ENCODE results near the gene BFAR. TPM values are rescaled to one million over a fixed set of nuclear protein-coding genes. Genes with fewer than 3 reads are reported as not detected.

Gene BFAR
- total RNA-seq, 4 donors from 2014 or later, result 53.4 to 65.1 (median 60.5) TPM

DNA sequence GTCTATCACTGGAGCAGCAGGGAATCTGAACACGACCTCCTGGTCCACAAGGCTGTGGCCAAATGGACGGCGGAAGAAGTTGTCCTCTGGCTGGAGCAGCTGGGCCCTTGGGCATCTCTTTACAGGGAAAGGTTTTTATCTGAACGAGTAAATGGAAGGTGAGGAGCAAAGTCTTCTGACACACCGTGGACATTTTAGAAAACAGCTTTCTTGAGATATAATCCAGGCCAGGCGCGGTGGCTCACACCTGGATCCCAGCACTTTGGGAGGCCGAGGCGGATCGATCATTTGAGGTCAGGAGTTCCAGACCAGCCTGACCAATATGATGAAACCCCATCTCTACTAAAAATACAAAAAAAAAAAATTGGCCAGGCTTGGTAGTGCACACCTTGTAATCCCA is 17.1 kb downstream of the BFAR start:
- no peak overlapping the region for H3K27ac ChIP-seq
- WGBS, 2 donors (ENCODE audit: low coverage in 1 of 2), result 88 to 100% methylated on average over 2 to 8 of the region's 10 CpGs
- H3K9me3 ChIP-seq, result no peaks in the 10 kb centered on the region
- ATAC-seq, result no peak
- TF ChIP-seq POLR2AphosphoS5 (IDR thresholded peaks at IDR 0.05) (no peak), EP300 (IDR thresholded peaks at IDR 0.05) (no peak), POLR2A (IDR thresholded peaks at IDR 0.05) (no peak)
- TF ChIP-seq, protein P1, sequence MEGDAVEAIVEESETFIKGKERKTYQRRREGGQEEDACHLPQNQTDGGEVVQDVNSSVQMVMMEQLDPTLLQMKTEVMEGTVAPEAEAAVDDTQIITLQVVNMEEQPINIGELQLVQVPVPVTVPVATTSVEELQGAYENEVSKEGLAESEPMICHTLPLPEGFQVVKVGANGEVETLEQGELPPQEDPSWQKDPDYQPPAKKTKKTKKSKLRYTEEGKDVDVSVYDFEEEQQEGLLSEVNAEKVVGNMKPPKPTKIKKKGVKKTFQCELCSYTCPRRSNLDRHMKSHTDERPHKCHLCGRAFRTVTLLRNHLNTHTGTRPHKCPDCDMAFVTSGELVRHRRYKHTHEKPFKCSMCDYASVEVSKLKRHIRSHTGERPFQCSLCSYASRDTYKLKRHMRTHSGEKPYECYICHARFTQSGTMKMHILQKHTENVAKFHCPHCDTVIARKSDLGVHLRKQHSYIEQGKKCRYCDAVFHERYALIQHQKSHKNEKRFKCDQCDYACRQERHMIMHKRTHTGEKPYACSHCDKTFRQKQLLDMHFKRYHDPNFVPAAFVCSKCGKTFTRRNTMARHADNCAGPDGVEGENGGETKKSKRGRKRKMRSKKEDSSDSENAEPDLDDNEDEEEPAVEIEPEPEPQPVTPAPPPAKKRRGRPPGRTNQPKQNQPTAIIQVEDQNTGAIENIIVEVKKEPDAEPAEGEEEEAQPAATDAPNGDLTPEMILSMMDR (IDR thresholded peaks at IDR 0.05), result no peak
- H3K27me3 ChIP-seq, result no peaks in the 10 kb centered on the region
- H3K4me1 ChIP-seq, result no peaks in the 10 kb centered on the region
- no peak overlapping the region for H3K4me3 ChIP-seq
- H3K36me3 ChIP-seq, result peaks cover 0 to 99% of the 10 kb centered on the region in 2 donors

DNA sequence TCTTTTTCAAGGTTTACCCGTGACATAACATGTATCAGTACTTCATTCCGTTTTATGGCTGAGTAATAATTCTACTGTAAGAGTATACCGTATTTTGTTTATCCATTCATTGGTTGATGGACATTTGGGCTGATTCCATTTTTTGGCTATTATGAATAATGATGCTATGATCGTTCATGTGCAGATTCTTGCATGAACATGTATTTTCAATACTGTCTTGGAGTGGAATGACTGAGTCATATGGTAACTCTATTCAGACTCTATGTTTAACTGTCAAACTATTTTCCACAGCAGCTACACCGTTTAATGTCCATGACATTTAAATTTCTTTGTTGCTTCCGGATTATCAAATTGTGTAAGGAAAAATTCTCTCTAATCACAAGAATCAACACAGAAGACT is 17.9 kb downstream of the BFAR start:
- H3K27me3 ChIP-seq, result no peaks in the 10 kb centered on the region
- H3K27ac ChIP-seq, result no peak overlapping the region
- no peaks in the 10 kb centered on the region for H3K4me1 ChIP-seq
- peaks cover 0 to 99% of the 10 kb centered on the region in 2 donors for H3K36me3 ChIP-seq
- H3K4me3 ChIP-seq, result no peak overlapping the region
- no peak for ATAC-seq
- WGBS, 2 donors (ENCODE audit: low coverage in 1 of 2), result 55 to 57% methylated on average over 6 of the region's 6 CpGs
- TF ChIP-seq POLR2AphosphoS5 (IDR thresholded peaks at IDR 0.05) (no peak), EP300 (IDR thresholded peaks at IDR 0.05) (no peak), POLR2A (IDR thresholded peaks at IDR 0.05) (no peak)
- TF ChIP-seq, protein P1 (IDR thresholded peaks at IDR 0.05), result no peak
- no peaks in the 10 kb centered on the region for H3K9me3 ChIP-seq

DNA sequence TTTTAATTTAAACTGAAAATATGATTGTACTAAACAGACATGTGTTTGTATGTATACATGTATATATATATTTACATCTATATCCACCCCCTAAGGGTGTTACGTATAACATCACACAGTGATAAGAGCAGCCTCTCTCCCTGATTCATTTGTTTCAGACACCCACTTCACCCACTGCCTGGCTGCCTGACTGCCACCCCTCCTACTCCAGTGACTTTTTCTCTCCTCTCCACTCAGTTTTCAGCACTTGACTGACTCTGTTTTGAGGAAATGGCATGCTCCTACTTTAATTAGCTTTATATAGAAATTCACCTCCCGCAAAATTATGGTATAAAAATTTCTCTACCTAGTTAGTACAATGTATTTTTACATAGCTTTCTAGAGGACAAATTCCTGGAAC is 20.0 kb downstream of the BFAR start:
- H3K9me3 ChIP-seq, result no peaks in the 10 kb centered on the region
- no peak overlapping the region for H3K4me3 ChIP-seq
- 86 to 94% methylated on average over 2 of the region's 2 CpGs for whole genome bisulfite sequencing, 2 donors (ENCODE audit: low coverage in 1 of 2)
- ATAC-seq, result no peak
- H3K36me3 ChIP-seq, result peaks cover 0 to 99% of the 10 kb centered on the region in 2 donors
- TF ChIP-seq, protein P1 (IDR thresholded peaks at IDR 0.05), result no peak
- TF ChIP-seq POLR2AphosphoS5 (IDR thresholded peaks at IDR 0.05) (no peak), POLR2A (IDR thresholded peaks at IDR 0.05) (no peak), EP300 (IDR thresholded peaks at IDR 0.05) (no peak)
- H3K4me1 ChIP-seq, result no peaks in the 10 kb centered on the region
- H3K27me3 ChIP-seq, result no peaks in the 10 kb centered on the region
- no peak overlapping the region for H3K27ac ChIP-seq

DNA sequence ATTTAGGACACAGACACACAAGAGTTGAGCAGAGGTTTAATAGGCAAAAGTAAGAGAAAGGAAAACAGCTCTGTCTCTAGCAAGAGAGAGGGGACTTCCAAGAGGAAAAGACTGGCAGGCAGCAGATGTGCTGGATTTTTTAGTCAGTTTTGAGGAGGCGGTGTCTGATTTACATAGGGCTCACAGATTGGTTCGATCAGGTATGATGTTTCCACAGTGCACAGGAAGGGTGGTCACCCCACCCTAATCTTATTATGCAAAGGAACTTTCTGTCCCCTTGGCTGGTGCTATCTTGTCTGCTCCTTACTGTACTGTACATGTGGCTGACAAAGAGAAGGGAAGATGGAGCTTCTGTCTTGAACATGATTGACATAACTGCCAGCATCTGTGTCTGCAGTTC is 25.3 kb downstream of the BFAR start:
- Histone ChIP-seq H3K9me3 (no peaks in the 10 kb centered on the region), H3K4me3 (no peak overlapping the region), H3K27ac (no peak overlapping the region), H3K36me3 (peaks cover 0 to 99% of the 10 kb centered on the region in 2 donors), H3K4me1 (no peaks in the 10 kb centered on the region), H3K27me3 (no peaks in the 10 kb centered on the region)
- 81 to 86% methylated on average over 2 of the region's 2 CpGs for WGBS, 2 donors (ENCODE audit: low coverage in 1 of 2)
- TF ChIP-seq POLR2AphosphoS5 (IDR thresholded peaks at IDR 0.05) (no peak), EP300 (IDR thresholded peaks at IDR 0.05) (no peak), POLR2A (IDR thresholded peaks at IDR 0.05) (no peak)
- TF ChIP-seq, protein P1 (IDR thresholded peaks at IDR 0.05), result no peak
- ATAC-seq, result no peak

DNA sequence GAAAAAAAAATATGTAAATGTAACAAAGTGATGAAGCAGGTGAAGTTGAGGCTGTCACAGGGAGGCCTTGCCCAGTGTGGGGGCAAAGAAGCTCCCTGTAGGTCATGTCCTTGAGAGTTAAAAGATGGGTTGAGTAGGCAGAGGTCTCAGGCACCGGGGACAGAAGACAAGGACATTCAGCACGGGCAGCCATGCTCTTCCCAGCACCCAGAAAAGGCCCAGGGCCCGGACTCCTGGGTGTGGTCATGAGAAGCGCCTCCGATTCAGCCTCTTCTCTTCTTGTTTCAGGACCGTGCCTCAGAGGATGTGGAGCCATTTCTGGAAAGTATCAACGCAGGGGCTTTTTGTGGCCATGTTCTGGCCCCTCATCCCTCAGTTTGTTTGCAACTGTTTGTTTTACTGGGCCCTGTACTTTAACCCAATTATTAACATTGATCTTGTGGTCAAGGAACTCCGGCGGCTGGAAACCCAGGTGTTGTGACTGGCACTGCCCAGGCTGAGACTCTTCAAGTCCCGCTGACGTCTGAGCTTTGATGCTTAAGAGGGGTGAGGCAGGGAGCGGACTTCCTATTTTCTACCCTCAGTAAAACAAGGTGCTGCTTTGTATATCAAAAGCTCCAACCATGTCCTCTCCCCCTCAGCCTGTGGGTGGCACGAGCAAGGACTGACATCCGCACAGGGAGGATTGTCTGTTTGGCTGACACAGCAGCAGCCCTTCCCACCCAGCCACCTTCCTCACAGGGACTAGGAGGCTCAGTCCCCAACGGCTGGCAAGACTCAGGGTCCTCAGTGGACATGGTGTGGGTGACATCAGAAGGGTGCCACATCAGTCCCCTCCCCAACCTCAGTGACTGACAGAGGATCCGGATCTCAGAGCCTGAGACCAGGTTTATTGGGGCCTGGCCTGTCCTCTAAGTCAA is 34.9 kb downstream of the BFAR start:
- Histone ChIP-seq H3K36me3 (peaks cover 0 to 75% of the 10 kb centered on the region in 2 donors), H3K27me3 (no peaks in the 10 kb centered on the region), H3K9me3 (no peaks in the 10 kb centered on the region), H3K27ac (no peak overlapping the region), H3K4me3 (no peak overlapping the region), H3K4me1 (no peaks in the 10 kb centered on the region)
- 88 to 94% methylated on average over 6 to 7 of the region's 16 CpGs for WGBS, 2 donors (ENCODE audit: low coverage in 1 of 2)
- no peak for ATAC-seq
- TF ChIP-seq EP300 (IDR thresholded peaks at IDR 0.05), result no peak
- no peak for TF ChIP-seq POLR2AphosphoS5 (IDR thresholded peaks at IDR 0.05)
- no peak for TF ChIP-seq POLR2A (IDR thresholded peaks at IDR 0.05)
- TF ChIP-seq, protein P1 (IDR thresholded peaks at IDR 0.05), result no peak
